NCI-H510A (cell line): Measurements from ENCODE around the gene NRXN2.
A peak's percentile ranks its signal among the peaks of the same experiment; 100 is the strongest.

Experiments used
- DNase-seq: peaks from one replicate; lab custom pipeline; 2025; lab: John Stamatoyannopoulos, UW

NRXN2 gene

DNA sequence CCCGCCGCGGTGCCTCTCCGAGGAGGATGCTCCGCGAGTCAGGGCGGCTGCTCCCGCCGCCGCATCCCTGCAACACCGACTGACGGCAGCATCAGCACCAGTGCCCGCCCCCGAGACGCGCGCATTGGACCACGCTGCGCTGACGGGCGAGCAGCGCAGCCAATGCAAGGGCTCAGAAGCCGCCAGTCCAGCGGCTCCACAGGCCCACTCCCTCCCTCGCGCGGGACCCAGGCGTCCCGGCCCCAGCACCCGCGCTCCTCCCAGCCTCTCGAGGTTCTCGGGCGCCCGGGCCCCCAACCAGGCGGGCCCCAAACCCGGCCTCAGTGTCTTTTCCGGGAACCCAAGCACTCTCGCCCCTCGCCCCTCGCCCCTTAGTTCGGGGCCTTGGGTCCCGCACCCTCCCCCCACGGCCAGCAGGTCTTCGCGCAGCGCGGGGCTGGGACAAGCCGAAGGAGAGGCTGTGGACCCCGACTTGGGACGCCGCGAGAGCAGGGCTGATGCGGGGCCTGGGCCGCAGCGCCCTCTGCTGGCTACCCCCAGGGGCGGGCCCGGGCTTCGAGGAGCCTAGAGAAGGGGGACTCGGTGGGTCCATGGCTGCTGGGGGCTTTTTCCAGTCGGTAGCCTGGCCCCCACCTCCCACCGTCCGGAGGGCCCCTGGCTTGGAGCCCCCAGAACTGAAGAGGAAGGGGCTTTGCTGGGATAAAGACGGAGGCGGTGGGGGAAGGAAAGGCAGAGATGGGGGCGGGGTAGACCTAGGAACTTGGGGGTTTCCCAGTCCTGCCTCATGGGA, at the start of gene NRXN2:
Gene NRXN2, minus strand, starts transcription at position 81 of the 790 bp plus-strand sequence. CDS start 9,498 bp downstream, outside the sequence.
- DNase-seq: peak; percentile 84

DNA sequence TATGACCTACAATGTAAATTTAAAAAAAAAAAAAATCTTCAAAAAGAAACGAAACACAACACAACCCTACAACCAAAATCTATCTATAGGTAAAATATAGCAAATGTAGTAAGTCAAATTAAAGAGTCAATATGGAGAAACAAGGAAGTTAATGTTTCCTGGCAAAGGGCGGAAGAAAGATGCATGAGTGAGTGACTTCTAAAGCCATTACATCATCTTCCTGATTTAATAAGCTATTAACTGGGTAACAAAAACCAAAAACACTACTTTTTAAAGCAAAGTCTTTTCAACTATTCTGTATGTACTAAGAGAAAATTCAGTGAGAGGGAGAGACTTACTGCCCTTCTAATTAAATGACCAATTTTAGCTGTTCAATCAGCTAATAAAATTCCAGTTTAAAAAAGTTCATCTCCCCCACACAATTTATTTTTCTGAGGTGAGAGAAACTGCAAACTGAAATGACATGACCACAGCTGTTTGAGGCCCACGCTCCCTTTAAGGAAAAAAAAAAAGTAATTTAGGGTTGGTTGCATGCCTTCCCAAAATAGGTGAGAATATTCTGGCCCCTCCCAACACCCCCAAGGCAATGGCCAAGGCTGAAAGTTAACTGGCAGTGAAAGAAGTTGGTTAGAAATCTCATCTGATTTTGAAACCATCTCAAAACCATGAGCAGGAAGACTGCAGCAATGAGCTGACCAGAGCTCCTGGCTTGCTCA, 49.5 kb upstream of the NRXN2 start:
- DNase-seq: no peak

GRCh38 chr11:64771861-64772260, 48.9 kb upstream of the NRXN2 start:
- DNase-seq: no peak

DNA sequence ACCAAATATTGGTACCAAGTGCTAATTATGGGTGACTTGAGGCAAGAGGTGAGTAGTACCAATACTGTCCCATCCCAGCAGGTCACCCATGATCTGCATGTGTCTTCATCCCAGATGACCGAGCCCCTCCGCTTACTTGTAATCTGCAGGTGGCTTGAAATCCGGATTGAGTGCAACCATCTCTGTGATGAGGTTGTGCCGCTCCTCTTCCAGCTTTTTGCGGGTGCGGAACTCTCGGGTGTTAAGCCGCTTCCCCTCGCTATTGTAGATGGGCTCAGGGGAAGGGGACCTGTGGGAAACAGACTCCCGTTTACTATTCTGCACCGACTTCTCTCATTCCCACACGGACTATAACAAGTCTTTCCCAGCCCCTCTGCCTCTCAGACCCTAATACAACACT, 47.1 kb upstream of the NRXN2 start:
- DNase-seq: no peak

GRCh38 chr11:64769283-64769682, 46.3 kb upstream of the NRXN2 start:
- DNase-seq: no peak

DNA sequence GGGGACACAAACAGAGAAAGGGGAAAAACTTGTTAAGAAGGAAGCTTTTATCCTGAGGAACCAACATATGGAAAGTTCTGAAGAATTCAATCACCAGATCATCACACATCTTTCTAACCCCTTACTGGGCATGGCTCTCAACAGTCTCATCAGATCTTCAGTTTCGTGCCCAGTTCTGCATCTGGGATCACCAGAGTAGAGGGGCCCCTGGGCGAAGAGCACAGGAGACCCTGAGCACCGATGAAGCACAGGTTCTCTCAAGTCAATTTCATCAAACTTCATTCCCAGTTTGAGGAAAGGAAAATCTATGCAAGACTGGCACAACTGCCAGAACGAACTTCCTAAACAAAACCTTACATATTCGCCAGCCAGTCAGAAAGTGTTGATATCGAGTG, 45.3 kb upstream of the NRXN2 start:
- no peak for DNase-seq

- no peak for DNase-seq
These were observed 44.6 kb upstream of the NRXN2 start for GRCh38 chr11:64767344-64768299.

- DNase-seq: no peak
These were observed 43.9 kb upstream of the NRXN2 start for GRCh38 chr11:64766881-64767280.

DNA sequence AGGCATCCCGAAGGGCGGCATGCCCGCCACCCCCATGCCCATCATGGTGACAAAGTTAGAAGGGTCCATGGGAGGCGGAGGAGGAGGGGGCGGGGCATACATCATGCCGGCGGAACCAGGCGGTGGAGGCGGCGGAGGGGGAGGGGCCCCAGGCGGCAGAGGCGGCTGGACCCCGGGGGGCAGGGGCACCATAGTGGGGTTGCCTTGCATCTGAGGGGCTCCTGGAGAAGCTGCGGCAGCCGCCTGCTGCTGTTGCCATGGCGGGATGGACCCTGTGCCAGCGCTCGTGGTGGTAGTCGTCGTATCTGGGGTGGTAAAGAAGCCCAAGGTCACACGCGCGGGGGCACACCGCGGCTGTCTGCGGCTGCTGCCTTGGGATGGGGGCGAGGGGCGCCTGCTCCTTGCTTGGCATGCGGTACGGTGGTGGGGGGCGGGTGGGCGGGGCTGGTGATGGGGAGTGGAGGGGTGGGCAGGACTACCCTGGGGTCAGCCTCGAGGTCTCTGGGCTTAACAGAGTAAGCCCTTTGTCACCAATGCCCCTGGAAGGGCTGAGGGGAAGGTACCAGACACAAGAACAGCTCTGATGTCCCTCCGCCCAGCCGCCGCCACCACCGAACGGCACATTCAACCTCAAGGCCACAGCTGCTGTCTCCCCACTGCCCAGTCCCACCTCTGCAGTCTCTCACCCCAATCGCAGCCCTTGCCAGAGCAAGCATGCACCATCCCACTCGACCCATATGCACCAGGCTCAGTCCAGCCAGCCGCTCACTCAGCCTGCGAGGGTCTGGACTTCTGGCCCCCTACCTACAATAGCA, 43.1 kb upstream of the NRXN2 start:
- no peak for DNase-seq

DNA sequence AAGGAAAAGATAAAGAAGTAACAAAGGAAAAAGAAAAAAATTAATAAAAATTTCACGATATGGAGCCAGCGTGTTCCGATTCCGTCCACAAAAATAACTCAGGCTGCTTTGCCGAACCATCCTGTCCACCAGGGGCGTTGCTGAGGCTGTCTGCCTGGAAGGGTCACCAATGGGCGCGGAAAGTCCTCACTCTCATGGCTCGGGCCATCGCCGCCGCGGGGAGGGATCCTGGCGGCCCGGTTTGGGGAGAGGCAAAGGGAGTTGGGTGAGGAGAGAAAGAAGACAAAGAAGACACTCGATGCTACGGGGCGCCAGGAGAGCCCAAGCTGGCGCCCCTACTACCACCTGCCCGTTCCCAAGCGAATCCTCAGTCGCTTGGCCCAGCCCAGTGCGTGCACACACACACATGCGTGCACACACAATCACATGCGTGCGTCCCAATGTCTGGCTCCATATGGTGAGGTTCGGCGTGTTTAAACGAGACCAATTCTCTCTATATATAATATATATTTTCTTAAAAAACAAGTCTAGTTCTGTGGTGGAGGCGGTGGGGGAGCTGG, 42.4 kb upstream of the NRXN2 start:
- no peak for DNase-seq

DNA sequence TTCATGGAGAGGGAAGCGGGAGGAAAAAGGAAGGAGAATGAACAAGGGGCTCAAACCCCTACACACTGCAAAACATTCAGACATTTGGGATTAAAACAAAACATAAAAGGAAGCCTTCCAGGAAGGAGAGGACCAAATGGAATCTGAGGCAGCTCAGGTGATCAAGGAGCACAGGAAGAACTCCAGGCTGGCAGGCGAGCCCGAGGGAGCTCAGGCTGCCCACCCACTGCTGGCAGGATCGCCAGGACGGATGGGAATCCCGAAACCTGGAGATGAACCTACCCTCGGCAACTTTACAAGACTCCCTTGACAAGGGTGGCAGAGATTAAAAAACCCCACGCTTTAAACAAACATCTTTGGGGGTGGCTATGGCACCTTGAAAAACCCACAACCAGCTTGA, 41.8 kb upstream of the NRXN2 start:
- no peak for DNase-seq

DNA sequence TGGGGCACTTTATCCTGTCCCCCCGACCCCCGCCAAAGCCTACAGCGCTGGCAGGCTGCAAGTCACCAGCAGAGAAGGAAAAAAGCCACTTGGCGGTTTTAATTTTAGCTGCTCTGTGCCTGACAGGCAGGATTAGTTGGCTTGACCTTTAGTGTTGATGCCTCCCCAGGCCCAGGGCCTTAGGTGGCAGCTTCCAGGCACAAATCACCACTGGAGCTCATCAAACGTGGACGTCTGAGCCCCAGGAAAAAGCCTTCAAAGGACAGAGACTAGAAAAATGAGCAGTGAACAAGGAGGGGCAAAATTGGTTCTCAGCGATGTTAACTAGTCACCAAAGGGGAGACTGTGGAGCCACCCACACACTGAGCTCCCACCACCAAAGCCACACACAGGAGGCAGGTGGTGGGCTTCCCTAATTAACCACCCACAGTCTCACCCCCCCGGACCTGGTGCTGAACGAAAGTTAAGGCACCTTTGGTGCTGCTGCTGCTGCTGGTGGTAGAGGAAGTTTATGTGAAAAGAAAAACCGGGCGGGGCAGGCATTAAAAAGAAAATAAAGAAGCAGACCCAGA, 41.1 kb upstream of the NRXN2 start:
- no peak for DNase-seq

GRCh38 chr11:64763526-64764039, 40.6 kb upstream of the NRXN2 start:
- no peak for DNase-seq

DNA sequence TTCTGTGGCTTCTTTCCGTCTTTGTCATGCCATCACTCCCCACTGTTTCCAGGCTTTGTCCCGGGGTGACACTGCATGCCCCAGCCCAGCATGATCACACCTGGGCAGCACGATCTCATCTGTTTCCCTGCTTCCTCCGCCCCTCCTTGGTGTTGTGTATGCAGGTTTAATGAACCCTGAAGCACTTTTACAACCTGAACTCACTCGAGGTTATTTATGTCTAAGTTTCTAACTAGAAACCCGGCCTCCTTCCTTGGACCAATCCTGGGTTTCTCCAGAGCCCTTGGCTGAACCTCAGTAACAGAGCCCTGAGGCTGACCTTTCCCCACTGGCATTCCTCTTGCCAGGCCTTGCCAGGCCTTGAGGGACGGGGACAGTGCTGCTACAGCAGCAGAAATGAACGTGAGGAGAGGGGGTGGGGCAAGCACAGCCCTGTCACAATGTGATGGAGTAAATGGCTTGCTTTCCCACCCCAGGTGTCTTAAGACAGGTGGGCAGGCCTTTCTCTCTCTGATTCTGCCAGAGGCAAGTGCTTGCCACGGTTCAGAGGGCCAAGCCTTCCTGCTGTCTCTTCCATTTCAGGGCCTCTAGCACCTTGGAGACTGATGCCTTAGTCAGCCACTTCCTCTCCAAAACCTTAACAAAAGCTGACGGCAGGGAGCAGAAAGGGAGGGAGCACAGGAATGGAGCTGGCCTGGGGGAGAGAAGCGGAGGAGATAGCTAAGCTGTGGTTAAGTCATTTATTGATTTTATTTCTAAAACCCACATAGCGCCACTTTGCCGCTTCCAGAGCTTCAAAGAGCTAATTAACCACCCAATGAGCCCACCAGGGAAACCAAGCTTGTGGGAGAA, 39.9 kb upstream of the NRXN2 start:
- DNase-seq: no peak

GRCh38 chr11:64762277-64762673, 39.3 kb upstream of the NRXN2 start:
- DNase-seq: no peak

GRCh38 chr11:64760759-64761420, 37.9 kb upstream of the NRXN2 start:
- DNase-seq: no peak

DNA sequence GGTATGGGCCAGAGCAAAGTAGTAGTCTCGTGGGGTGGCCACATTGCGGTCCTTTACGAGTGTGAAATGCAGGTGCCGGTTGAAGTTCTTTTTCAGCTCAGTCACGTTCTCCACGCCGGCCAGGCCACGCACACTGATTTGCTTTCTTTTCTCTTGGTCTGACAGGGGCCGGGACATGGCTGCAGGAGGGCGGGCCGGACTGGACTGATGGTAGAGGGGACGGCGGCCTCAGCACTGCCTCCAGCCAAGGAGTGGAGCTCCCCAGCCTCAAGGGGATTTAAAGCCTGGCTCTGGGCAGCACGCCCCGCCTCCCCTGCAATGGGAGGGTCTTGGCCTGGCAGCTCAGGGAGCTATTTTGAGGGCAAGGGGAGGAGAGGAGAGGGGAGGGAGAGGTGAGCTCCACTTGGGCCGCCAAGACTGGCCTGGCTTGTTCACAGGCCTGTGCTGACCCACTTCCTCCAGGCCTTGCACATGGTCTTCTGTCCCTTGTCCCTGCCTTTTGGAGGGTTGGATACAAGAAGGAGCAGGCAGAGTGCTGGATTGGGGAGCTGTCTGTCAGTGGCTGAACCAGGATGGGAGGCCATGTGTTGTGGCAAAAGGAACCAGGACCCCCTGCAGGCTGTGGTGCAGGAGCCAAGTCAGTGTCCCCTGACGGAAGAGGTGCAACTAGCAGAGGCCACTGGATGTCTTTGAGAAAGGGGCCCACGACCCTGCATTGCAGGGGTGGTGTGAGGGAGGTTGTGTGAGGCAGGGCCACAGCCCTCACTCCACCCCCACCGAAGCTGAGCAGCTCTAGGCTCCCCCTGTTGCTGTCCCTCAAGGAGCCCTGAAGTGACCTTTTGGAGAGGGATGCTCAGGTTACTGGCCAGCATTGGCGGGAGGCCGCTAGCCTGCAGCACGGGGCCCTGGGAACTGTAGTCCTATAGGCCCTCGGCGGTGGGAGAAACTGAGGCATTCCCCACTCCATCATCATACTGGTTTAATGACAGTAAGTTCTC, 37.0 kb upstream of the NRXN2 start, which contains the start of gene PYGM:
Gene PYGM, minus strand, starts transcription at position 253 of the 998 bp plus-strand sequence. Its CDS starts 76 bp downstream, at position 177.
- no peak for DNase-seq
